HL-60 (cell line): ENCODE data around the gene ANKRD12.
"Not testable (repeated sequence)": the region's sequence is repeated elsewhere in the genome, so short reads cannot be mapped to it uniquely, and the experiment has no call there.

ENCODE experiments used
- DNase-seq, 2 experiments: peaks; one replicate each; pipeline ENCODE4 v3.0.0-alpha.2; 2010 to 2020; ENCODE audit warnings: low read depth in 1 of 2, low spot score in 1 of 2
- H3K27ac ChIP-seq: fragments of 250-450 bp; sonication (Bioruptor Pico); replicated peaks from 2 replicates; pipeline ENCODE4 v1.5.1; 2020; ENCODE audit warnings: mild to moderate bottlenecking, moderate library complexity
- H3K27me3 ChIP-seq: fragments of 250-450 bp; sonication (Bioruptor Pico); 2 replicates; pipeline ENCODE4 v1.5.1; 2021; ENCODE audit warnings: mild to moderate bottlenecking, moderate library complexity; ENCODE audit not compliant: insufficient read depth, poor library complexity, severe bottlenecking
- H3K4me3 ChIP-seq: replicated peaks from 2 replicates; pipeline ENCODE4 v1.5.1; 2011; ENCODE audit warnings: mild to moderate bottlenecking, control low read depth, low read length; ENCODE audit not compliant: insufficient read depth
- GABPA ChIP-seq: IDR thresholded peaks from 2 replicates; pipeline ENCODE4 v1.6.1; 2012; ENCODE audit warnings: low read depth
- POLR2AphosphoS5 ChIP-seq: IDR thresholded peaks from 2 replicates; pipeline ENCODE4 v1.6.1; 2012; ENCODE audit warnings: low read depth
- SPI1 ChIP-seq: IDR thresholded peaks from 2 replicates; pipeline ENCODE4 v1.6.1; 2012; ENCODE audit warnings: low read depth, mild to moderate bottlenecking, borderline replicate concordance
- long read RNA-seq: library from polyadenylated mRNA; unstranded; transcript quantifications from one replicate; pipeline ENCODE4 v2.0.0, GENCODE V29; 2020
- TF ChIP-seq, protein P1 (sequence below): IDR thresholded peaks from 2 replicates; pipeline ENCODE4 v1.6.1; 2012; ENCODE audit warnings: low read depth; ENCODE audit not compliant: insufficient replicate concordance
- TF ChIP-seq, protein P2 (sequence below): IDR thresholded peaks from one replicate; pipeline ENCODE4 v1.5.1; 2011; ENCODE audit warnings: low read length, control low read depth, inconsistent platforms; ENCODE audit not compliant: insufficient read depth

Gene ANKRD12
- long read RNA-seq, partial matches to known transcripts: 33 of 268 reads
- long read RNA-seq, other reads (novel, unspliced or antisense): 235 of 268 reads

GRCh38 chr18:9136315-9137155 lies at the start of gene ANKRD12:
ANKRD12 (plus strand) TSS chr18:9136781; CDS start chr18:9182433, 45,652 bp downstream.
- Histone ChIP-seq H3K4me3 (peak within 1 kb of the TSS; percentile 86), H3K27me3 (no peaks in the 10 kb centered on the region), H3K27ac (peak within 1 kb of the TSS; percentile 90)
- DNase-seq: peak; percentile 99 to 100
- peak; percentile 62 for TF ChIP-seq GABPA
- peak; percentile 45; the same call in 1 of the 2 replicates for TF ChIP-seq POLR2AphosphoS5
- TF ChIP-seq, protein P1, sequence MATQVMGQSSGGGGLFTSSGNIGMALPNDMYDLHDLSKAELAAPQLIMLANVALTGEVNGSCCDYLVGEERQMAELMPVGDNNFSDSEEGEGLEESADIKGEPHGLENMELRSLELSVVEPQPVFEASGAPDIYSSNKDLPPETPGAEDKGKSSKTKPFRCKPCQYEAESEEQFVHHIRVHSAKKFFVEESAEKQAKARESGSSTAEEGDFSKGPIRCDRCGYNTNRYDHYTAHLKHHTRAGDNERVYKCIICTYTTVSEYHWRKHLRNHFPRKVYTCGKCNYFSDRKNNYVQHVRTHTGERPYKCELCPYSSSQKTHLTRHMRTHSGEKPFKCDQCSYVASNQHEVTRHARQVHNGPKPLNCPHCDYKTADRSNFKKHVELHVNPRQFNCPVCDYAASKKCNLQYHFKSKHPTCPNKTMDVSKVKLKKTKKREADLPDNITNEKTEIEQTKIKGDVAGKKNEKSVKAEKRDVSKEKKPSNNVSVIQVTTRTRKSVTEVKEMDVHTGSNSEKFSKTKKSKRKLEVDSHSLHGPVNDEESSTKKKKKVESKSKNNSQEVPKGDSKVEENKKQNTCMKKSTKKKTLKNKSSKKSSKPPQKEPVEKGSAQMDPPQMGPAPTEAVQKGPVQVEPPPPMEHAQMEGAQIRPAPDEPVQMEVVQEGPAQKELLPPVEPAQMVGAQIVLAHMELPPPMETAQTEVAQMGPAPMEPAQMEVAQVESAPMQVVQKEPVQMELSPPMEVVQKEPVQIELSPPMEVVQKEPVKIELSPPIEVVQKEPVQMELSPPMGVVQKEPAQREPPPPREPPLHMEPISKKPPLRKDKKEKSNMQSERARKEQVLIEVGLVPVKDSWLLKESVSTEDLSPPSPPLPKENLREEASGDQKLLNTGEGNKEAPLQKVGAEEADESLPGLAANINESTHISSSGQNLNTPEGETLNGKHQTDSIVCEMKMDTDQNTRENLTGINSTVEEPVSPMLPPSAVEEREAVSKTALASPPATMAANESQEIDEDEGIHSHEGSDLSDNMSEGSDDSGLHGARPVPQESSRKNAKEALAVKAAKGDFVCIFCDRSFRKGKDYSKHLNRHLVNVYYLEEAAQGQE: no peak

DNA sequence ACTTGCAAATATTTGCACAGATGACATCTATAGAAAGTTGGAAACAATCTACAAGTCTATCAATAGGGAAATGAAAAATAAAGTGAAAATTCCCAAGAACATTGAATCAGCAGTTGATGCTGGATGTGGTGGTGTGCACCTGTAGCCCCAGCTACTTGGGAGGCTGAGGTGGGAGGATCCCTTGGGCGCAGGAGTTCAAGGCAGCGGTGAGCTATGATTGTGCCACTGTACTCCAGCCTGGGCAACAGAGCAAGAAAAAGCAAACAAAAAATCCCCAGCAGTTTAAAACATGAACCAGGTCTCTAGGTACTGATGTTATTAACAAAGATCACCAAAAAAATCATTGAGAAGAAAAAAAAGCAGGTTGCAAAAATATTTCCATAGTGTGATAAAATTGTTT lies 49.4 kb upstream of the ANKRD12 start:
- Histone ChIP-seq H3K27ac (no peak overlapping the region), H3K4me3 (no peak overlapping the region), H3K27me3 (no peaks in the 10 kb centered on the region)
- no peak for DNase-seq
- no peak for TF ChIP-seq GABPA
- no peak for TF ChIP-seq POLR2AphosphoS5
- TF ChIP-seq, protein P2, sequence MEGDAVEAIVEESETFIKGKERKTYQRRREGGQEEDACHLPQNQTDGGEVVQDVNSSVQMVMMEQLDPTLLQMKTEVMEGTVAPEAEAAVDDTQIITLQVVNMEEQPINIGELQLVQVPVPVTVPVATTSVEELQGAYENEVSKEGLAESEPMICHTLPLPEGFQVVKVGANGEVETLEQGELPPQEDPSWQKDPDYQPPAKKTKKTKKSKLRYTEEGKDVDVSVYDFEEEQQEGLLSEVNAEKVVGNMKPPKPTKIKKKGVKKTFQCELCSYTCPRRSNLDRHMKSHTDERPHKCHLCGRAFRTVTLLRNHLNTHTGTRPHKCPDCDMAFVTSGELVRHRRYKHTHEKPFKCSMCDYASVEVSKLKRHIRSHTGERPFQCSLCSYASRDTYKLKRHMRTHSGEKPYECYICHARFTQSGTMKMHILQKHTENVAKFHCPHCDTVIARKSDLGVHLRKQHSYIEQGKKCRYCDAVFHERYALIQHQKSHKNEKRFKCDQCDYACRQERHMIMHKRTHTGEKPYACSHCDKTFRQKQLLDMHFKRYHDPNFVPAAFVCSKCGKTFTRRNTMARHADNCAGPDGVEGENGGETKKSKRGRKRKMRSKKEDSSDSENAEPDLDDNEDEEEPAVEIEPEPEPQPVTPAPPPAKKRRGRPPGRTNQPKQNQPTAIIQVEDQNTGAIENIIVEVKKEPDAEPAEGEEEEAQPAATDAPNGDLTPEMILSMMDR: no peak

DNA sequence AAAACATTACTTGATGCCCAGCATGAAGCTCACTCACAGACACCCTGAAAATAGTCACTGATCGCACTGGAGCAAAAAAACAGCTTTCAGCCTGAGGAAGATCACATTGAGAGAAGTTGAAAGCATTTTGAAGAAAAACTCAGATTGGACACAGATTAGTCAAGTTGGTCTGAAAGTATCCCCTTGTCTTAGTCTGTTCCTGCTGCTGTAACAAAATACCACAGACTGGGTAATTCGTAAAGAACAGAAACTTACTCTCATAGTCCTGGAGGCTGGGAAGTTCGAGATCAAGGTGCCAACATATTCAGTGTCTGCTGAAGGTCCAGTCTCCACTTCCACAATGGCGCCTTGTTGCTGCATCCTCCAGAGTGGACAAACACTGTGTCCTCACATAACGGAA lies 48.3 kb upstream of the ANKRD12 start:
- H3K27ac ChIP-seq: no peak overlapping the region
- TF ChIP-seq, protein P1: no peak
- H3K27me3 ChIP-seq: no peaks in the 10 kb centered on the region
- H3K4me3 ChIP-seq: no peak overlapping the region
- DNase-seq: no peak

- not testable (repeated sequence) for H3K4me3 ChIP-seq, H3K27ac ChIP-seq, DNase-seq, H3K27me3 ChIP-seq
Measured at GRCh38 chr18:9088727-9089126, 47.9 kb upstream of the ANKRD12 start.

DNA sequence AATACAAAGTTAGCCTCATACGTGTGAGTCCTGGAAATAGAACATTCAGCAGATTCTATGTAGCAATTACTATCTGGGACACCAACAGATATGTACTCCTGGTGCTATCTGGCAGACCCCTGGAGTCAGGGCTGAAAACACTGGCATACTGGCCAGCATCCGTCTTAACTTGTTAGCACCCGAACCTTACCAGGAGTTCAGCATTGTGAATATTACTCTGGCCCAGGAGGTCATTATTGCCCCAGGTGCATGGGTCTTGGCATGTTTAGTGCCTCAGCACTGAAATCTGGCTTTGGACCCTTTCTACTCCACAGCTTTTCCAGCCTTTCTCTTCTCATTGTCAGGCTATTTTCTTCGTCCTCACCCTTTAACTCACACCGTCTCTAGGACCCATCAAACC lies 46.0 kb upstream of the ANKRD12 start:
- no peak for TF ChIP-seq POLR2AphosphoS5
- TF ChIP-seq SPI1: no peak
- TF ChIP-seq, protein P2: no peak
- no peak for TF ChIP-seq GABPA
- TF ChIP-seq, protein P1: no peak
- H3K4me3 ChIP-seq: no peak overlapping the region
- H3K27ac ChIP-seq: no peak overlapping the region
- DNase-seq: no peak
- H3K27me3 ChIP-seq: no peaks in the 10 kb centered on the region
